Keratinocyte (primary cell): Measurements from ENCODE around the gene KRT23.

Experiments used
- EZH2 ChIP-seq: IDR thresholded peaks from one replicate; pipeline ENCODE4 v1.6.1; 2012; ENCODE audit warnings: inconsistent platforms, mild to moderate bottlenecking, low read length, moderate library complexity
- TF ChIP-seq, protein P1 (sequence below), 3 experiments: IDR thresholded peaks in 1 of 3; conservative IDR thresholded peaks in 1 of 3; optimal IDR thresholded peaks in 1 of 3; 2 replicates in 2 of 3; 3 replicates in 1 of 3; pipeline versions ENCODE3 to v1.5.1; 2011; ENCODE audit warnings: low read length in 3 of 3, mild to moderate bottlenecking in 3 of 3, moderate library complexity in 2 of 3, control low read depth in 1 of 3, inconsistent platforms in 1 of 3; ENCODE audit not compliant: insufficient read depth in 2 of 3; ENCODE audit errors: extremely low read depth in 1 of 3

DNA sequence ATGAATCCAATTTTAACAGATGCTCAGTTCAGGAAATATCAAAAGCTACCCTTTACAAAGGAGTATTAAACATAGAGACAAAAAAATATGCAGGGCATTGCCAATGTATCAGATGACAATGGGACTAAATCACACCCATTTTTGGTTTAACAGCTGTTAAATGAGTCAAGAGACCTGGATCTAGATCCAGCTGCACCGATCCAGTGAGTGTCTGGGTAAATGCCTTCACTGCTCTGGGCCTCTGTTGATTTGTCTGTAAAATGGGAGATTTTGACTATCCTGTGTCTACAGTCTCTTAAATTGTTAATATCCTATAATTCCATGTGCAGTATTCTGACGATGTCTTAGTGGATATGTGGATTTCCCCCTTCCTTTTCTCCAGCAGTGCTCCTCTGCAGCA is 16.4 kb downstream of the KRT23 start:
- TF ChIP-seq, protein P1, sequence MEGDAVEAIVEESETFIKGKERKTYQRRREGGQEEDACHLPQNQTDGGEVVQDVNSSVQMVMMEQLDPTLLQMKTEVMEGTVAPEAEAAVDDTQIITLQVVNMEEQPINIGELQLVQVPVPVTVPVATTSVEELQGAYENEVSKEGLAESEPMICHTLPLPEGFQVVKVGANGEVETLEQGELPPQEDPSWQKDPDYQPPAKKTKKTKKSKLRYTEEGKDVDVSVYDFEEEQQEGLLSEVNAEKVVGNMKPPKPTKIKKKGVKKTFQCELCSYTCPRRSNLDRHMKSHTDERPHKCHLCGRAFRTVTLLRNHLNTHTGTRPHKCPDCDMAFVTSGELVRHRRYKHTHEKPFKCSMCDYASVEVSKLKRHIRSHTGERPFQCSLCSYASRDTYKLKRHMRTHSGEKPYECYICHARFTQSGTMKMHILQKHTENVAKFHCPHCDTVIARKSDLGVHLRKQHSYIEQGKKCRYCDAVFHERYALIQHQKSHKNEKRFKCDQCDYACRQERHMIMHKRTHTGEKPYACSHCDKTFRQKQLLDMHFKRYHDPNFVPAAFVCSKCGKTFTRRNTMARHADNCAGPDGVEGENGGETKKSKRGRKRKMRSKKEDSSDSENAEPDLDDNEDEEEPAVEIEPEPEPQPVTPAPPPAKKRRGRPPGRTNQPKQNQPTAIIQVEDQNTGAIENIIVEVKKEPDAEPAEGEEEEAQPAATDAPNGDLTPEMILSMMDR (optimal IDR thresholded peaks at IDR 0.05 in 1 of 3, IDR thresholded peaks at IDR 0.05 in 1 of 3, conservative IDR thresholded peaks at IDR 0.05 in 1 of 3; ENCODE audit: extremely low read depth in 1 of 3, insufficient read depth in 2 of 3, low read length in 3 of 3), result no peak
- TF ChIP-seq EZH2, result no peak
